ENCODE results near the gene TNFSF10.

The TNFSF10 gene

GRCh38 chr3:172475703-172476102, 47.5 kb downstream of the TNFSF10 start:
- no peak for DNase-seq (ENCODE audit: low read depth in 2 of 2)
- no peak overlapping the region for H3K4me3 ChIP-seq (replicated peaks in 1 of 2; ENCODE audit: low read depth in 2 of 2, low read length in 2 of 2)
- TF ChIP-seq CTCF (IDR thresholded peaks at IDR 0.05; ENCODE audit: low read depth, low read length), result no peak

DNA sequence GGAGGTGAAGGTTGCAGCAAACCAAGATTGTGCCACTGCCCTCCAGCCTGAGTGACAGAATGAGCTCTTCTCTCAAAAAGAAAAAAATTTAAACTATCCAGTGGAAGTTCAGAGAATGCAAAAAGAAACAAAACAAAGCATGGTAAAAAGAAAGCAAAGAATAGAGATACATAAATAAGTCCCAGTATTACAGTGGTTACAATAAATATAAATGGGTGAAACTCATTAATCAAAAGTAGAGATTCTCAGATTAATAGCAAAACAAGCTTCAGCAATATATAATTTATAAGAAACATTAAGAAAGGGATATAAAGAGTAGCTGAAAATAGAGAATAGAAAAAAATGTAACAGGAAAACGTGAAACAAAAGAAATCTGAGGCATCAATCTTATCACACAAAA, 51.3 kb downstream of the TNFSF10 start:
- H3K4me3 ChIP-seq (replicated peaks in 1 of 2; ENCODE audit: low read depth in 2 of 2, low read length in 2 of 2), result no peak overlapping the region
- TF ChIP-seq CTCF (IDR thresholded peaks at IDR 0.05; ENCODE audit: low read depth, low read length), result no peak
- no peak for DNase-seq (ENCODE audit: low read depth in 2 of 2)

GRCh38 chr3:172470588-172470987, 52.6 kb downstream of the TNFSF10 start:
- no peak for TF ChIP-seq CTCF (IDR thresholded peaks at IDR 0.05; ENCODE audit: low read depth, low read length)
- no peak overlapping the region for H3K4me3 ChIP-seq (replicated peaks in 1 of 2; ENCODE audit: low read depth in 2 of 2, low read length in 2 of 2)

GRCh38 chr3:172467170-172467824, 55.9 kb downstream of the TNFSF10 start:
- DNase-seq (ENCODE audit: low read depth in 2 of 2), result peak; percentile 56 to 72
- TF ChIP-seq CTCF (IDR thresholded peaks at IDR 0.05; ENCODE audit: low read depth, low read length), result no peak
- H3K4me3 ChIP-seq (replicated peaks in 1 of 2; ENCODE audit: low read depth in 2 of 2, low read length in 2 of 2), result no peak overlapping the region

More at GRCh38 chr3:172470588-172470987, 52.6 kb downstream of the TNFSF10 start:
- DNase-seq (ENCODE audit: low read depth in 2 of 2), result no peak

GRCh38 chr3:172466553-172467130, 56.6 kb downstream of the TNFSF10 start:
- no peak for TF ChIP-seq CTCF (IDR thresholded peaks at IDR 0.05; ENCODE audit: low read depth, low read length)
- no peak overlapping the region for H3K4me3 ChIP-seq (replicated peaks in 1 of 2; ENCODE audit: low read depth in 2 of 2, low read length in 2 of 2)
- DNase-seq (ENCODE audit: low read depth in 2 of 2), result peak; percentile 14 to 42

- H3K4me3 ChIP-seq (replicated peaks in 1 of 2; ENCODE audit: low read depth in 2 of 2, low read length in 2 of 2), result no peak overlapping the region
- TF ChIP-seq CTCF (IDR thresholded peaks at IDR 0.05; ENCODE audit: low read depth, low read length), result no peak
- no peak for DNase-seq (ENCODE audit: low read depth in 2 of 2)
These were observed 57.9 kb downstream of the TNFSF10 start for GRCh38 chr3:172465281-172465680.
